ENCODE measurements around the gene GGA1.

GGA1 gene

GRCh38 chr22:37616201-37617083, 7.8 kb downstream of the GGA1 start:
- TF ChIP-seq, protein P1, sequence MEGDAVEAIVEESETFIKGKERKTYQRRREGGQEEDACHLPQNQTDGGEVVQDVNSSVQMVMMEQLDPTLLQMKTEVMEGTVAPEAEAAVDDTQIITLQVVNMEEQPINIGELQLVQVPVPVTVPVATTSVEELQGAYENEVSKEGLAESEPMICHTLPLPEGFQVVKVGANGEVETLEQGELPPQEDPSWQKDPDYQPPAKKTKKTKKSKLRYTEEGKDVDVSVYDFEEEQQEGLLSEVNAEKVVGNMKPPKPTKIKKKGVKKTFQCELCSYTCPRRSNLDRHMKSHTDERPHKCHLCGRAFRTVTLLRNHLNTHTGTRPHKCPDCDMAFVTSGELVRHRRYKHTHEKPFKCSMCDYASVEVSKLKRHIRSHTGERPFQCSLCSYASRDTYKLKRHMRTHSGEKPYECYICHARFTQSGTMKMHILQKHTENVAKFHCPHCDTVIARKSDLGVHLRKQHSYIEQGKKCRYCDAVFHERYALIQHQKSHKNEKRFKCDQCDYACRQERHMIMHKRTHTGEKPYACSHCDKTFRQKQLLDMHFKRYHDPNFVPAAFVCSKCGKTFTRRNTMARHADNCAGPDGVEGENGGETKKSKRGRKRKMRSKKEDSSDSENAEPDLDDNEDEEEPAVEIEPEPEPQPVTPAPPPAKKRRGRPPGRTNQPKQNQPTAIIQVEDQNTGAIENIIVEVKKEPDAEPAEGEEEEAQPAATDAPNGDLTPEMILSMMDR (conservative IDR thresholded peaks at IDR 0.05; ENCODE audit: low read depth, low read length), result no peak
- H3K4me3 ChIP-seq (ENCODE audit: low read depth, low read length), result no peak overlapping the region
- DNase-seq (ENCODE audit: low read depth), result no peak

DNA sequence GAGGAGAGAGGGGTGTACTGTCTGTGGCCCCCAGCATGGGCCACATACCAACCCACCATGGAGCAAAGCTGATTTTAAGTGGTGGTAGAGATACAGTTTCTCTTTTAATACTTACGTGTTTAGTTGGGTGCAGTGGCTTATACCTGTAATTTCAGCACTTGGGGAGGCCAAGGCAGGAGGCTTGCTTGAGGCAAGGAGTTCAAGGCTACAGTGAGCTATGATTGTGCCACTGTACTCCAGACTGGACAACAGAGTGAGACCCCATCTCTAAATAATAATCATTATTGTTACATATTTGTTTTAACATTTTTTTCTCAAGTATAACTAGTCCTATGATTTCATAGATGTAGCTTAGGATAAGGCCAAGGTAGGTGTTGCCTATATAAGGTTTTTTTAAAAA, 8.8 kb downstream of the GGA1 start:
- H3K4me3 ChIP-seq (ENCODE audit: low read depth, low read length), result no peak overlapping the region
- TF ChIP-seq, protein P1 (conservative IDR thresholded peaks at IDR 0.05; ENCODE audit: low read depth, low read length), result no peak
- no peak for DNase-seq (ENCODE audit: low read depth)

GRCh38 chr22:37618072-37618656, 9.5 kb downstream of the GGA1 start:
- DNase-seq (ENCODE audit: low read depth), result no peak
- TF ChIP-seq, protein P1 (conservative IDR thresholded peaks at IDR 0.05; ENCODE audit: low read depth, low read length), result no peak
- no peak overlapping the region for H3K4me3 ChIP-seq (ENCODE audit: low read depth, low read length)

DNA sequence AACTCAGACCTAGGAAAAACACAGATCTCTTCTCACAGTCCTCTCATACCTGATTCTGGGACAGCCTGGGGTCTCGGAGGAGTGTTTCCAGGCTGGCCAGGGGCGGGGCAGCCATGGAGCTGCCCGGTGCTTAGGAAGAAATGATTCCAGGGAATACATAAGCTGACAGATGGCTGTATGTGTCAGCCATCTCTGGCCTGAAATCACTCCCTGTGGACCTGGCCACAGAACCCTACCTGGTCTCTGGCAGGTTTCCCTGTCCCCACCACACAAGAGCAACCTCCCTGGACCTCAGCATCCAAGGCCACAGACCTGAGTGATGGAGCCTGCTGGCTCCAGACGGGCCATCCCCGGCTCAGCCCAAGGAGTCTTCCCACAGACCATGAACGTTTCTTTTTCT, 10.0 kb downstream of the GGA1 start:
- DNase-seq (ENCODE audit: low read depth), result no peak
- no peak overlapping the region for H3K4me3 ChIP-seq (ENCODE audit: low read depth, low read length)
- TF ChIP-seq, protein P1 (conservative IDR thresholded peaks at IDR 0.05; ENCODE audit: low read depth, low read length), result no peak

DNA sequence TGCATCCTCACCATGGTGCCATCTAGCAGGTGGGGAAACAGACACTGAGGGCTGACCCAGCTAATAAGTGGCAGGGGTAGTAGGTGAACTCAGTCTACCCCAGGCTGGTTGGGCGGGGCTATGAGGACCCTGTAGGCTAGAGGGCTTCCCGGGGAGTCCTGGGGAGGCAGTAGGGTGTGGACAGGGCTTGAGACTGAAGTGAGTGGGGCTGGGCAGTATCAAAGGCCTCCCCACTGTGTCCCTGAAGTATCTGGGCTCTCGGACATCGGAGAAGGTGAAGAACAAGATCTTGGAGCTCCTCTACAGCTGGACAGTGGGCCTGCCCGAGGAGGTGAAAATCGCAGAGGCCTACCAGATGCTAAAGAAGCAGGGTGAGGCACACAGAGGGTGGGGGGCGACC, 11.4 kb downstream of the GGA1 start:
- TF ChIP-seq, protein P1 (conservative IDR thresholded peaks at IDR 0.05; ENCODE audit: low read depth, low read length), result no peak
- H3K4me3 ChIP-seq (ENCODE audit: low read depth, low read length), result no peak overlapping the region
- no peak for DNase-seq (ENCODE audit: low read depth)

GRCh38 chr22:37621352-37621860, 12.8 kb downstream of the GGA1 start:
- no peak for DNase-seq (ENCODE audit: low read depth)
- TF ChIP-seq, protein P1 (conservative IDR thresholded peaks at IDR 0.05; ENCODE audit: low read depth, low read length), result no peak
- no peak overlapping the region for H3K4me3 ChIP-seq (ENCODE audit: low read depth, low read length)

Data from choroid plexus epithelial cell (primary cell).